Sigmoid colon (tissue), 7 donors: ENCODE measurements around the gene SART3. TPM values are rescaled to one million over a fixed set of nuclear protein-coding genes. Genes with fewer than 3 reads are reported as not detected.

Experiments used
- DNase-seq: peaks from one replicate; pipeline ENCODE4 v3.0.0-alpha.2; 2019
- H3K27ac ChIP-seq, 4 donors: fragments of 200-600 bp; sonication (generic); one replicate each; pipeline ENCODE4 v1.5.1; 2016 to 2019; ENCODE audit warnings: mild to moderate bottlenecking in 1 of 4
- H3K27me3 ChIP-seq, 3 donors: fragments of 200-600 bp; sonication (generic); one replicate each; pipeline ENCODE4 v1.5.1; 2019; ENCODE audit warnings: mild to moderate bottlenecking in 1 of 3
- H3K36me3 ChIP-seq, 4 donors: fragments of 200-600 bp; sonication (generic); one replicate each; pipeline ENCODE4 v1.5.1; 2016 to 2019
- H3K4me1 ChIP-seq, 4 donors: fragments of 200-600 bp; sonication (generic); one replicate each; pipeline ENCODE4 v1.5.1; 2017 to 2019
- H3K4me3 ChIP-seq, 4 donors: fragments of 200-600 bp; sonication (generic); one replicate each; pipeline ENCODE4 v1.5.1; 2017 to 2019; ENCODE audit warnings: mild to moderate bottlenecking in 2 of 4, moderate library complexity in 1 of 4
- H3K9me3 ChIP-seq, 4 donors: fragments of 200-600 bp in 3 of 4; sonication (generic) in 3 of 4; one replicate each; pipeline versions ENCODE4 v1.5.1 to v1.6.1; 2013 to 2019
- CTCF ChIP-seq, 4 experiments: fragments of 450-650 bp in 3 of 4; fragments of 200-600 bp in 1 of 4; IDR thresholded peaks; one replicate each; pipeline ENCODE4 v1.5.1; 2016 to 2019; ENCODE audit warnings: antibody characterized with exemption in 4 of 4, mild to moderate bottlenecking in 3 of 4, moderate library complexity in 2 of 4
- EP300 ChIP-seq, 4 donors: sonication (generic); formaldehyde crosslinking; IDR thresholded peaks; one replicate each; pipeline ENCODE4 v1.6.1; 2017; ENCODE audit warnings: antibody characterized with exemption in 4 of 4
- POLR2A ChIP-seq, 2 donors: fragments of 450-650 bp; IDR thresholded peaks; one replicate each; pipeline ENCODE4 v1.6.1; 2016; ENCODE audit warnings: antibody characterized with exemption in 2 of 2, mild to moderate bottlenecking in 2 of 2, moderate library complexity in 2 of 2
- POLR2AphosphoS5 ChIP-seq, 4 donors: sonication (generic); formaldehyde crosslinking; IDR thresholded peaks; one replicate each; pipeline ENCODE4 v1.6.1; 2017; ENCODE audit warnings: antibody characterized with exemption in 4 of 4
- whole genome bisulfite sequencing, 2 donors: extraction: QIAGEN DNeasy Blood & Tissue Kit; methylation state at CpG; one replicate each; pipeline ENCODE4 v1.1.7; 2013; 5-methylcytosine and 5-hydroxymethylcytosine counted together
- intact Hi-C: fragments of 100-400 bp; cut with DNase I; formaldehyde crosslinking; loops from one replicate; pipeline ENCODE4 v1.15.1; 2023
- polyA plus RNA-seq, 3 donors: library from polyadenylated mRNA; stranded (reverse); fragments of 200-250 nt; gene quantifications; one replicate each; pipeline ENCODE4 v1.2.3, GENCODE V29; 2013
- total RNA-seq, 4 donors: library from RNA; depleted of rRNA; stranded (reverse); fragments of >200 nt; gene quantifications; one replicate each; pipeline ENCODE4 v1.1.0, GENCODE V29; 2016
- donor health status: healthy with polysubstance abuse.
- donor health status: Bipolar disorder and iron deficiency.
- donor health status: healthy.

The SART3 gene
- total RNA-seq, result 10 to 100 TPM; 45.3 to 69.1 (median 51.8) TPM
- 10 to 100 TPM; 15.3 to 29.9 (median 18.0) TPM for polyA plus RNA-seq

- no peaks in the 10 kb centered on the region for H3K9me3 ChIP-seq
- intact Hi-C loops, result loop anchor here (2.0 to 5.0 kb wide), 2 partner anchors 170 to 491 kb away; partner anchors contain the start of genes CORO1C and USP30
- peak within 1 kb of the TSS; percentile 93 to 98 (median 96) for H3K27ac ChIP-seq
- H3K27me3 ChIP-seq, result no peaks in the 10 kb centered on the region
- peaks cover 3 to 30% (median 16%) of the 10 kb centered on the region in 4 donors for H3K36me3 ChIP-seq
- H3K4me1 ChIP-seq, result peaks cover 0 to 73% (median 66%) of the 10 kb centered on the region in 4 donors
- peak within 1 kb of the TSS; percentile 81 to 97 (median 86) for H3K4me3 ChIP-seq
- DNase-seq, result peak; percentile 87
- TF ChIP-seq POLR2AphosphoS5 (IDR thresholded peaks at IDR 0.05) (peak; percentile 78 to 82 (median 82)), POLR2A (IDR thresholded peaks at IDR 0.05) (peak; percentile 51 to 56), EP300 (IDR thresholded peaks at IDR 0.05) (no peak), CTCF (IDR thresholded peaks at IDR 0.05) (no peak)
- 0% methylated on average over 57 of the region's 57 CpGs for WGBS, 2 donors
These were observed at the start of gene SART3 for GRCh38 chr12:108560752-108561719. TSS of gene SART3 (minus strand) at chr12:108561173. CDS start at chr12:108561154, 19 bp downstream.

- Histone ChIP-seq H3K27me3 (no peaks in the 10 kb centered on the region), H3K4me3 (no peak overlapping the region), H3K27ac (no peak overlapping the region), H3K36me3 (no peaks in the 10 kb centered on the region), H3K4me1 (peaks cover 0 to 14% (median 3%) of the 10 kb centered on the region in 4 donors), H3K9me3 (no peaks in the 10 kb centered on the region)
- intact Hi-C loops, result no loop called here
- TF ChIP-seq CTCF (IDR thresholded peaks at IDR 0.05) (no peak), POLR2A (IDR thresholded peaks at IDR 0.05) (no peak), EP300 (IDR thresholded peaks at IDR 0.05) (no peak), POLR2AphosphoS5 (IDR thresholded peaks at IDR 0.05) (no peak)
- DNase-seq, result no peak
- 88 to 94% methylated on average over 8 of the region's 8 CpGs for WGBS, 2 donors
These were observed 49.4 kb upstream of the SART3 start for GRCh38 chr12:108610336-108610815.

- intact Hi-C loops, result no loop called here
- DNase-seq, result peak; percentile 94
- H3K4me3 ChIP-seq, result no peak overlapping the region
- H3K27ac ChIP-seq, result no peak overlapping the region
- no peaks in the 10 kb centered on the region for H3K36me3 ChIP-seq
- TF ChIP-seq POLR2A (IDR thresholded peaks at IDR 0.05), result no peak
- TF ChIP-seq CTCF (IDR thresholded peaks at IDR 0.05), result no peak
- peak; percentile 18 to 71 (median 56) for TF ChIP-seq POLR2AphosphoS5 (IDR thresholded peaks at IDR 0.05)
- TF ChIP-seq EP300 (IDR thresholded peaks at IDR 0.05), result peak in 1 of 4 donors; percentile 15
- H3K4me1 ChIP-seq, result peaks cover 0 to 14% (median 3%) of the 10 kb centered on the region in 4 donors
- H3K9me3 ChIP-seq, result no peaks in the 10 kb centered on the region
- WGBS, 2 donors, result 46 to 71% methylated on average over 21 of the region's 21 CpGs
- H3K27me3 ChIP-seq, result no peaks in the 10 kb centered on the region
These were observed 48.8 kb upstream of the SART3 start for GRCh38 chr12:108609537-108610335.

- no peak overlapping the region for H3K27ac ChIP-seq
- TF ChIP-seq EP300 (IDR thresholded peaks at IDR 0.05) (no peak), POLR2A (IDR thresholded peaks at IDR 0.05) (no peak), POLR2AphosphoS5 (IDR thresholded peaks at IDR 0.05) (no peak), CTCF (IDR thresholded peaks at IDR 0.05) (no peak)
- no peaks in the 10 kb centered on the region for H3K27me3 ChIP-seq
- intact Hi-C loops, result no loop called here
- H3K4me3 ChIP-seq, result no peak overlapping the region
- H3K36me3 ChIP-seq, result no peaks in the 10 kb centered on the region
- DNase-seq, result no peak
- peaks cover 0 to 13% (median 3%) of the 10 kb centered on the region in 4 donors for H3K4me1 ChIP-seq
- 87% methylated on average over 5 of the region's 5 CpGs for WGBS, 2 donors
- H3K9me3 ChIP-seq, result no peaks in the 10 kb centered on the region
These were observed 47.6 kb upstream of the SART3 start for GRCh38 chr12:108608616-108609015.
